ENCODE measurements around the gene DLGAP4. TPM values are rescaled to one million over a fixed set of nuclear protein-coding genes. Genes with fewer than 3 reads are reported as not detected.

Gene DLGAP4
- total and polyA plus RNA-seq, 2 of the 8 experiments (the other 6 are each of a cell fraction or from before 2014, with no cell fraction given): 41.2 to 57.2 TPM

DNA sequence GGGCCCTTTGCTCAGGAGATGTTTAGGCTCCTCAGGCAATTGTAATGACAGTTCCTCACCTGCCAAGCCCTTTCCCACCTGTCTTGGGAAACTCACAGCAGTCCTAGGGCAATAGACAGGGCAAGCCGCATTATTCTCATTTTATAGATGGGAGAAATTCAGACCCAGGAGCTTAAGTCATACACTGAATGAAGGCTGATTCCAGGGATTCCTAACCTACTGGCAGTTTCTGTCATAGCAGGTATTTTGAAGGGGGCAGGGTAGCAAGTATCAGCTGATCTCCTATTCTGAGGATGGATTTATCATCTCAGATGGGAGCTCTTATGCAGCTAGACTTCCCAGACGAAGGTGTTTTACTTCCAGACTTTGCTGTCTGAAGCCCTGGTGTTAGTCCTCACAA lies 173.8 kb downstream of the DLGAP4 start:
- Histone ChIP-seq H2BK12ac (ENCODE audit: low read depth, low read length) (no peak overlapping the region), H3K4me3 (ENCODE audit: extremely low read depth in 1 of 4, insufficient read depth in 2 of 4, low read depth in 3 of 4, low read length in 4 of 4) (no peak overlapping the region), H3K18ac (ENCODE audit: extremely low read depth, low read length) (no peak overlapping the region), H3K9me3 (ENCODE audit: insufficient read depth in 2 of 2, low read depth in 1 of 2, low read length in 1 of 2) (no peaks in the 10 kb centered on the region), H3K4ac (replicated peaks; ENCODE audit: insufficient read length, low read depth, low read length) (no peak overlapping the region), H2BK120ac (replicated peaks; ENCODE audit: low read depth, low read length) (no peak overlapping the region), H2AK5ac (ENCODE audit: low read depth, low read length) (no peak overlapping the region), H3K23me2 (ENCODE audit: low read depth, low read length) (no peaks in the 10 kb centered on the region), H4K5ac (ENCODE audit: insufficient read length, low read depth, low read length) (no peak overlapping the region), H2BK5ac (ENCODE audit: low read depth, low read length) (no peak overlapping the region), H3K14ac (ENCODE audit: insufficient read length) (no peak overlapping the region), H2BK15ac (ENCODE audit: low read length) (no peak overlapping the region), H3K27me3 (replicated peaks in 1 of 4; ENCODE audit: control insufficient read depth in 3 of 4, extremely low read depth in 1 of 4, insufficient read depth in 3 of 4, low read length in 3 of 4) (no peaks in the 10 kb centered on the region), H3K79me1 (ENCODE audit: low read depth, low read length) (peaks cover 18% of the 10 kb centered on the region), H4K8ac (ENCODE audit: extremely low read depth, insufficient read depth, low read length) (no peak overlapping the region), H3K4me1 (replicated peaks in 1 of 4; ENCODE audit: control insufficient read depth in 3 of 4, insufficient read depth in 4 of 4, low read length in 3 of 4) (no peaks in the 10 kb centered on the region), H3K4me2 (ENCODE audit: insufficient read depth in 1 of 2, low read depth in 2 of 2, low read length in 2 of 2) (no peak overlapping the region), H4K20me1 (replicated peaks in 1 of 2; ENCODE audit: control insufficient read depth in 1 of 2, insufficient read depth in 2 of 2, low read length in 2 of 2) (peaks cover 11 to 32% of the 10 kb centered on the region in 2 experiments), H3K56ac (replicated peaks; ENCODE audit: insufficient read length, low read depth, low read length) (no peak overlapping the region), H2AFZ (ENCODE audit: low read length) (no peak overlapping the region), H4K91ac (replicated peaks; ENCODE audit: insufficient read length, low read length) (no peak overlapping the region), H3K36me3 (ENCODE audit: control insufficient read depth in 2 of 4, insufficient read depth in 4 of 4, low read length in 3 of 4) (no peaks in the 10 kb centered on the region; a peak in 1 of 8 replicates), H3K27ac (ENCODE audit: low read depth, low read length) (no peak overlapping the region), H3K23ac (ENCODE audit: insufficient read length) (no peak overlapping the region), H3K79me2 (ENCODE audit: control insufficient read depth in 1 of 2, insufficient read depth in 2 of 2, low read length in 2 of 2) (peaks cover 0 to 45% of the 10 kb centered on the region in 2 experiments; a peak in 2 of 4 replicates), H2BK20ac (ENCODE audit: low read length) (no peak overlapping the region), H3K9ac (replicated peaks in 1 of 4; ENCODE audit: extremely low read depth in 1 of 4, low read depth in 3 of 4, low read length in 3 of 4) (no peak overlapping the region)
- FAIRE-seq: no peak
- POLR2A ChIA-PET (ENCODE audit: partially characterized antibody): interaction anchor here (0.7 to 1.2 kb wide), 3 partner anchors 9 to 14 kb away, joined by 3 read pairs; no protein-coding TSS in a partner anchor
- no peak for DNase-seq (ENCODE audit: low read depth in 1 of 2, low spot score in 2 of 2)
- TF ChIP-seq, protein P1, sequence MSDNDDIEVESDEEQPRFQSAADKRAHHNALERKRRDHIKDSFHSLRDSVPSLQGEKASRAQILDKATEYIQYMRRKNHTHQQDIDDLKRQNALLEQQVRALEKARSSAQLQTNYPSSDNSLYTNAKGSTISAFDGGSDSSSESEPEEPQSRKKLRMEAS (IDR thresholded peaks at IDR 0.05): no peak
- TF ChIP-seq, protein P2, sequence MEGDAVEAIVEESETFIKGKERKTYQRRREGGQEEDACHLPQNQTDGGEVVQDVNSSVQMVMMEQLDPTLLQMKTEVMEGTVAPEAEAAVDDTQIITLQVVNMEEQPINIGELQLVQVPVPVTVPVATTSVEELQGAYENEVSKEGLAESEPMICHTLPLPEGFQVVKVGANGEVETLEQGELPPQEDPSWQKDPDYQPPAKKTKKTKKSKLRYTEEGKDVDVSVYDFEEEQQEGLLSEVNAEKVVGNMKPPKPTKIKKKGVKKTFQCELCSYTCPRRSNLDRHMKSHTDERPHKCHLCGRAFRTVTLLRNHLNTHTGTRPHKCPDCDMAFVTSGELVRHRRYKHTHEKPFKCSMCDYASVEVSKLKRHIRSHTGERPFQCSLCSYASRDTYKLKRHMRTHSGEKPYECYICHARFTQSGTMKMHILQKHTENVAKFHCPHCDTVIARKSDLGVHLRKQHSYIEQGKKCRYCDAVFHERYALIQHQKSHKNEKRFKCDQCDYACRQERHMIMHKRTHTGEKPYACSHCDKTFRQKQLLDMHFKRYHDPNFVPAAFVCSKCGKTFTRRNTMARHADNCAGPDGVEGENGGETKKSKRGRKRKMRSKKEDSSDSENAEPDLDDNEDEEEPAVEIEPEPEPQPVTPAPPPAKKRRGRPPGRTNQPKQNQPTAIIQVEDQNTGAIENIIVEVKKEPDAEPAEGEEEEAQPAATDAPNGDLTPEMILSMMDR (IDR thresholded peaks at IDR 0.05; ENCODE audit: control extremely low read depth in 1 of 3, insufficient read depth in 1 of 3, low read depth in 1 of 3, low read length in 3 of 3): peak in 2 of 3 experiments; percentile 5 to 21; a peak in 1 of 4 replicates
- WGBS, 2 experiments (ENCODE audit: extremely low coverage in 1 of 2, insufficient coverage in 1 of 2, insufficient read length in 1 of 2, insufficient replicate concordance in 2 of 2, low coverage in 1 of 2, low lambda C conversion rate in 2 of 2, missing lambda C conversion rate in 1 of 2): 87% methylated on average over 2 of the region's 2 CpGs; no CpG with 5 or more reads in 1 of the 2 experiments
- CTCF ChIA-PET (ENCODE audit: partially characterized antibody): interaction anchor here (0.7 to 4.5 kb wide), 13 partner anchors 8 to 1355 kb away, joined by 3 to 28 read pairs (median 4); no protein-coding TSS in a partner anchor

All from H1 (cell line).